IPS-18c (cell line): ENCODE data around the gene TMBIM6.
"Not testable (repeated sequence)": the region's sequence is repeated elsewhere in the genome, so short reads cannot be mapped to it uniquely, and the experiment has no call there.

Source experiments
- H3K4me3 ChIP-seq: 2 replicates; pipeline ENCODE4 v1.7.0; 2013; ENCODE audit warnings: low read depth, mild to moderate bottlenecking, low read length, moderate library complexity; ENCODE audit not compliant: insufficient read depth
- H3K9me3 ChIP-seq: one replicate; pipeline ENCODE4 v1.6.1; 2013; ENCODE audit warnings: mild to moderate bottlenecking, low read length, moderate library complexity; ENCODE audit not compliant: control insufficient read depth, insufficient read depth

Gene TMBIM6, protein sequence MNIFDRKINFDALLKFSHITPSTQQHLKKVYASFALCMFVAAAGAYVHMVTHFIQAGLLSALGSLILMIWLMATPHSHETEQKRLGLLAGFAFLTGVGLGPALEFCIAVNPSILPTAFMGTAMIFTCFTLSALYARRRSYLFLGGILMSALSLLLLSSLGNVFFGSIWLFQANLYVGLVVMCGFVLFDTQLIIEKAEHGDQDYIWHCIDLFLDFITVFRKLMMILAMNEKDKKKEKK

DNA sequence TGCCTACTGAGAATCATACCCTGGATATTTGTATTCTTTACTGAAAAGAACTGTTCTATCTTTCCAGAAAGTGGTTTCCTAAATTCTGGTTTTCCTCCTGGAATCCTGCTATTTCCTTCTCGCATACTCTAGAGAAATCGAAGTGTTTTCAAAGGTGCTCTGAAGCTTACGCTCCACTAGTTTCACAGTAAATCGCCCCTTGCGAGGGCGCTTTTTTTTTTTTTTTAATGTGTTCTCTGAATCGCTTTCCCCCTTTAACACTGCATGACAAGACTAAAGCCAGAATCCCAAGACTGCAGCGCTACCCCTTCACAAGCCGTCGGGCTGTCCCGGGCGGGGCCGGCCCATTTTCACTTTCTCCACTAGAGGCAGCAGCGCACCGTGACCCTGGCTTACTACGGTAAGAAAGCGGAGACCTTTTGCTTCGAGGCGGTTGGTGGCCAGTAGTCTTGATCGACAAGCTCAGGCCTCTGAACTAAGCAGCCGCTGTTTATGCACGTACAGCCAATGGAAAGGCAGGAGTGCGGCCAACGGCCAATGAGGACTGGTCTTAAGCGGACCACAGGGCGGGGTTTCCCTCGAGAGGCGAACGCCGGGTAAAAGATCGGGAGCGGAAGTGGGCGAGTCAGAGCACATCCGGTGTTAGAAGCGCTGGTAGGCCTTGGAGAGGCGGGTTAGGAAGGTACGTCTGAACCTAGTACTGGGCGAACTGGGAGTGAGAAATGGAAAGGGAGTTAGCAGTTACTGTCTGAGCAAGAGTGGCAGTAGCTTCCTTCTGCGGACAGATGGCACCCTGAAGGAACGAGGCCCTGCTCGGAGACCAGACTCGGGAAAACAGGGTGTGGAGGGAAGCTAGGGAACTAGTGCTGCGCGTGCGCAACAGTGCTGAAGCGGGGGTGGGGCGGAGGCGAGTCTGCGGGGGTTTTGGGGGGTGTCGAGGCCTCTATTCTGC, at the start of gene TMBIM6:
TSS of gene TMBIM6 (plus strand) at position 628 of the 952 bp plus-strand sequence. CDS start 10,937 bp downstream, outside the sequence.
- Histone ChIP-seq H3K4me3 (peak within 1 kb of the TSS; percentile 85), H3K9me3 (no peaks in the 10 kb centered on the region)

DNA sequence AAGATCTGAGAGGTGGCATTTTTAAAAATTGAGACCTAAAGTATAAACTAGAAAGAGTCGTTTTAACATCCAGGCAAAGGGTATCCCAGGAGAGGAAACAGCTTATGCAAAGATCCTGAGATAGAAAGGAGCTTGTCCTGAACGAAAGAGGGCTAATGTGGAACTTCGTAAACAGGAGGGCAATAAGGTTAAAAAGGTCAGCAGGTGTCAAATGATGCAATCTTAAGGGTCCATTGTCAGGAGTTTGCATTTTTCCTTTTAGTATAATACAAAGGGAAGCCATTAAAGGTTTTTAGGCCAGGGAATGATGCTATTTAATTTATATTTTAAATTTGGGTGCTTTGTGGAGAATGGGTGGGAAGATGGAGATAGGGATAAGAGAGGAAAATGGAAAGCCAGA, 48.5 kb upstream of the TMBIM6 start:
- Histone ChIP-seq H3K9me3 (no peaks in the 10 kb centered on the region), H3K4me3 (no peak overlapping the region)

DNA sequence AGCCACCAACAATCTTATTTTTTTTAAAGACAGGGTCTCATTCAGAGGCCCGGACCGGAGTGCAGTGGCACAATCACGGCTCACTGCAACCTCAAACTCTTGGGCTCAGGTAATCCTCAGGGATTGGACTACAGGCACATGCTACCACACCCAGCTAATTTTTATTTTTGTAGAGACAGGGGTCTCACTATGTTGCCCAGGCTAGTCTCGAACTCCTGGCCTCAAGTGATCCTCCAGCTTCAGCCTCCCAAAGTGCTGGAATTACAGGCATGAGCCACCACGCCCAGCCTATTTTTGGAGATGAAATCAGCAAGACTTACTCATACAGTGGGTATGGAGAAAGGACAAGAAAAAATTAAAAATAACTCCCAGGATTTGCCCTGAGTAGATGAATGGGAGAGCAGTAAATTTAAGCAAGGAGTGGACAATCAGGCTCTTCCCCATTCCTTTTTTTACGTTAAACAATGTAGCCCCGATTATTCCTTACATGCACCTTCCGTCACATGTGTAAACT, 47.4 kb upstream of the TMBIM6 start:
- no peak overlapping the region for H3K4me3 ChIP-seq
- H3K9me3 ChIP-seq, result no peaks in the 10 kb centered on the region

DNA sequence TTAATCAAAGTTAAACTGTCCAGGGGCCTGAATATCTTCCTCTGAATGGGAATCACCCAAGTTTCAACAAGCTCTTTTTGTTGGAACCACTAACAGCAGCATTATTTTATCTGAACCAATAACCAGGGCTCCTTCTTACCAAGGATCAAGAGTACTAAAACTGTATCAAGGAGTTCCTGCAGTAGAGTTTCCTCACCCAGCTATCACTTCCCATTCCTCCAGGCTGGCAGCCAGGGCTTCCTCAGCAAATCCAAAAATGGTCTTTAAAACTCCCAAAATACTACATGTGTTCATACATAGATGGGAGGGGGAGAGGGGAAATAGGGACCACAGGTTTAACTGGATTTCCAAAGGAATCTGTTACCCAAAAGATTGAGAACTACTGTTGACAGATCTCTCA, 44.6 kb upstream of the TMBIM6 start:
- Histone ChIP-seq H3K4me3 (no peak overlapping the region; the same call in 1 of the 2 replicates), H3K9me3 (no peaks in the 10 kb centered on the region)

DNA sequence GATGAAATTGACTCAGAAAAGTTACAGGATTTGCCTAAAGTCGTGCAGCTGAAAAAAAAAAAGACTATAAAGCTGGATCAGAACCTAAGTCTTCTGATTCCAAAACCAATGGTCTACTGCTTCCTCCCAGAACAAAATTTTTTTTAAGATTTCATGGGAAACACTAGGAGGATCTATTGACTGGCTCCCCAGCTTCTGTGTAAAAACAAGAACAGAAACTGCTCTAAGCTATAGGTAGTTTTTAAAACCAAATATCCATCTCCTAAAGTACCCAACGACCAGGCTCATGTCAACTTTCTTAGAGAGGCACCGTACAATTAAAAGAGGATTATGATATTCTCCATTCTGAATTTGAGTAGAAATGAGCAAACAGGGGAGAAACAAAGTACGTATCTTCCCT, 43.5 kb upstream of the TMBIM6 start:
- no peaks in the 10 kb centered on the region for H3K9me3 ChIP-seq
- H3K4me3 ChIP-seq, result no peak overlapping the region

DNA sequence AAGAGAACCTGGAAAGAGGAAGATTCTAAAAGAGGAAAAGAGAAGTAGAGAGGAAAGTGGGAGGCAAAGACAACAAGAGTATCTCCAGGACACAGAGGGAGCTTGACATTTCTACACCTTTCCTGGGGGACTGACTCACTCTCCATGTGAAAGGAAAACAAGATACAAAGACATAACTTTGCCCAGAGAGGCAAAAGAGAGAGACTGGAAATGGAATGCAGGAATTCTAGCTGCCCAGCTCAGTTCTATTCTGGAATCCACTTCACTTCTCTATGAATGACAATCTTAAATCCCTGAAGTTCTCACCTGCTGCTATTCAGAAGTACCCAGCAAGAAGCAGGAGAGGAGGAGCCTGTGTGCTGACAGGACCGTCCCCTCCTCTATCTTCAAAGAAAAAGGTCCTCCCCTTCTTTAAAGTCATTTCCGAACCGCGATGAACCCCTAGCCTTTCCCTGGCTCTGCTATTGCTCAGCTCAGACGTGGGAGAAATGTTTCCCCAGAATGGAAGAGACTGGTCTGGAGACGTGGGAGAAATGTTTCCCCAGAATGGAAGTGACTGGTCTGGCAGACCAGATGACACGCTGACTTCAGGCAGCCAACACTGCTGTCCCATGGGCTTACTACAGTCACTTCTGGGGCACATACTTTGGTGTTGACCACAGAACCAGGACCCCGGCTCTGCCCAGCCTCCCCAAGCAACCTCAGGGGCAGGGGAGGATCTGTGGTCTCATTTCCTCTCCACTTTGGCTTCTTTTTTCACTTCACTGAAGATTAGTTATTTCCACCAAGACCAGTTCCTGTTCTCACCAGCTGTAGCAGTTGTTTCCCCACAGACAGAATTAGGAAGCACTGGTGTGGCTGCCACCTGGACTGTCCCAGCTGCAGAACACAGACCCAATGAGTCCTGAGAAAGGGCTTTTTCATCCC, 42.5 kb upstream of the TMBIM6 start:
- Histone ChIP-seq H3K9me3 (no peaks in the 10 kb centered on the region), H3K4me3 (peak overlapping the region; percentile 26; the same call in 1 of the 2 replicates)

DNA sequence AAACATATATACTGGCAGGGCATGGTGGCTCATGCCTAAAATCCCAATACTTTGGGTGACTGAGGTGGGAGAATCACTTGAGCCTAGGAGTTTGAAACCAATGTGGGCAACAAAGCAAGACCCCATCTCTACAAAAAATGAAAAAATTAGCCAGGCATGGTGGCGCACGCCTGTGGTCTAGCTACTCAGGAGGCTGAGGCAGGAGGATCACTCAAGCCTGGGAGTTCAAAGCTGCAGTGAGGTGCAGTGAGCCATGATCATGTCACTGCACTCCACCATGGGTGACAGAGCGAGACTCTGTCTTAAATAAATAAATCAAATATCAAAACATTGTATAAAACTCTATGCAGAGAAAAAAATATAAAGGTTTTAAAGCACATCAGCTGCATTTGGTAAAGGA, 39.3 kb upstream of the TMBIM6 start:
- no peak overlapping the region for H3K4me3 ChIP-seq
- H3K9me3 ChIP-seq, result no peaks in the 10 kb centered on the region

DNA sequence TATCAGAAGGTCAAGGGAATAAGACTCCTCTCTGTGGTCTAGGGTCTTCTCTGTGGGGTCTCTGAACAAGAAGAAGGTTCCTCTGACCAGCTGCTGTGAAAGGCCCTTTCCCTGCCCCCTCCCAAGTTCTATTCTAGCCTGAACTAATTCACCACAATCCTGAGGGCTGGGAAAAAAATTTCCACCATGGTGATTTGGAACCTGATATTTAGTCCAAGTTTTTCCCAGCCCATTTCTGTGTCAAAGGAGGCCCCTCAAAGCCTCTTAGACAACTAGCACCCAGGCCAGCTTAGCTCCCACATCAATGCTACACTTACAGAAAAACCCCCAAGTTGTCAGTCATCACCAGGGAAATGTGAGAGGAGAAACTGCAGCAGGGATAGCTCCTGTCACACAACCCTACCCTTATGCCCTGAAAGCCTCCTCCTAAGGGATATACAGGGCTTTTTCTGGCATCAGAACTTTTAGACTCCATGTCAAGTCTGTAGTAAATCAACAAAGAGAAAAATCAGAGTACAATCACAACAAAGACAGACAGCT, 38.6 kb upstream of the TMBIM6 start:
- no peak overlapping the region for H3K4me3 ChIP-seq
- no peaks in the 10 kb centered on the region for H3K9me3 ChIP-seq

DNA sequence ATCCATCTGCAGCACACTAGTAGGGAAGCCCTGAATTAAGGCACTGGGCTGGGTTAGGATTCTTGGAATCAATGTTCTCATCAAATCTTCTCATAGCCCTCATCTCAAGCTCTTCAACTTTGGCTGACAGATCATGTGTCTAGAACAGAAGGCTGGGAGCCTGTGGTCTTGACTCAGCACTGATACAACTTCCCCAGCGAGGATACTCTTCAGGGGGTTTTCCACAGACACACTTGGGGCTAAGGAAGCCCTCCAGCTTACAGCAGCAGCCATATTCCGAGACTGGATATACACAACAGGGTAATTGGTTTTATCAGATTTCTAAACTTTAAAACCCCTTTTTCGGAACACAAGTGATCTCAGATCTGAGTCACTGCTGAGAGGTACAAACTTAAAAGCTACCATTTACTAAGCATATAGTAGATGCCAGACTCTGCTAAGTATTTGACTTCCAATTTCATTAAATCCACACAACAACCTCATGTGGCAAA, 37.7 kb upstream of the TMBIM6 start:
- Histone ChIP-seq H3K9me3 (no peaks in the 10 kb centered on the region), H3K4me3 (no peak overlapping the region)

DNA sequence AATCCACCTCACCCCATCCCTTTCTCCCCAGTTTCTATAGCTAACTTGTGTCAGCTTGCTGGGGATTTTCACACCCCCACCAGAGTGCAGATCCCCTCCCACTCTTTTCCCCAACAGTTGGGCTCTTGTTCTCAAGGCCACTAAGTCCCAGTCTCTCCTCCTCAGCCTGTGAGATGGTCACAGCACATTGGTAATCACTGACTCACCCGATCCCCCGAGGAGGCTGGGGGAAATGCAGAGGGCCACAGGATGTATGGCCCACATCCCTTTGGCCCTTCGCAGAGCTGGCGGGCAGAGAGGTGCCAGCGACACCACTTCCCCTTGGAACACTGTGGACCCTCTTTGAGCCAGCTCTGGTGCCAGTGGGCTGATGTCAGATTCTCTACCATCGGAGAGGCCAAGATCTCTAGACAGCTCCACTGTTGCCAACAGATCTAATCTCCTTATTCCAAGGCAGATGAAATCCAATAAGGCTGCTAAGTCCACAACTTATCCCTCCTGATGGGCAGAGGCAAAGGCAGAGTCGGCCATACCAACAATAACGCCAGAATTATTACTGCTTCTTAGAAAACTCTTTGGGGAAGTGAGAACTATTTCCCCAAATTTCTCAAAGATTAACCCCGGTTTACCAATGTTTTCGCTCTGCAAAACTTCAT, 35.8 kb upstream of the TMBIM6 start:
- Histone ChIP-seq H3K9me3 (no peaks in the 10 kb centered on the region), H3K4me3 (peak overlapping the region; percentile 75)

DNA sequence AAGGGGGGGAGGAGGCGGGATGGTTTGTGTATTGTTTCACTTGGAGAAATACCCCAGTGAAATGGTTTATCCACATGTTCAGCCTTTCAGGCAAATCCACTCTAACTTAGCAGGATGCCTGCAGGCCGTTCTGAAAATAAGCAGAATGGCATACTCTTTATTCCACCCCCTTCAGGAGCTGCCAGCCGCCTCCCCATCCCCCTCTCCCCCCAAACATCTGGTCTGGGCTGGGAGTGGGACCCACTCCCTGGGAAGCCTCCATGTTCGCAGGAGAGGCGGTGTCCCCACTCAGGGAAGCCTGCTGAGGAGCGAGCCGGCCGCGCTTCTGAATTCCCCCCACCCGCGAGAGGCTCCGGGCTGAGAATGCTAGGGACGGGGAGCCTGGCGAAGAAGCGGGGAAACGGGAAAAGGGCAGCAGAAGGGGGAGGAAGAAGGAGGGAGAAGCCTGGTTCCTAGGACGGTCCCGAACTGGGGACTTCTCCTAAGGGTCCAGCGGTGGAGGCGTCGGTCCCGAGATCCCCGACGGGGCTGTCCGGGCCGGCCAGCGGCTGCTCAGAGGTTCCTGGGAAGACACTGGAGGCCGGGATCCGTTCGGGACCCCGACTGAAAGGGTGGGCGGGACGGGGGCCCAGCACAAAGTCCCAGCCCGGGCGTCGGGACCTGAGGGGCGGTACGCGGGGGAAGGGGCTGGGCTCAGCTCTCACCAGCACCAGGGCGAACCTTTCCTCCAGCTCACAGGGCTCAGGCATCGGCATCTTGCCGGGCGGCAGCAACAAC, 34.8 kb upstream of the TMBIM6 start:
- no peaks in the 10 kb centered on the region for H3K9me3 ChIP-seq

DNA sequence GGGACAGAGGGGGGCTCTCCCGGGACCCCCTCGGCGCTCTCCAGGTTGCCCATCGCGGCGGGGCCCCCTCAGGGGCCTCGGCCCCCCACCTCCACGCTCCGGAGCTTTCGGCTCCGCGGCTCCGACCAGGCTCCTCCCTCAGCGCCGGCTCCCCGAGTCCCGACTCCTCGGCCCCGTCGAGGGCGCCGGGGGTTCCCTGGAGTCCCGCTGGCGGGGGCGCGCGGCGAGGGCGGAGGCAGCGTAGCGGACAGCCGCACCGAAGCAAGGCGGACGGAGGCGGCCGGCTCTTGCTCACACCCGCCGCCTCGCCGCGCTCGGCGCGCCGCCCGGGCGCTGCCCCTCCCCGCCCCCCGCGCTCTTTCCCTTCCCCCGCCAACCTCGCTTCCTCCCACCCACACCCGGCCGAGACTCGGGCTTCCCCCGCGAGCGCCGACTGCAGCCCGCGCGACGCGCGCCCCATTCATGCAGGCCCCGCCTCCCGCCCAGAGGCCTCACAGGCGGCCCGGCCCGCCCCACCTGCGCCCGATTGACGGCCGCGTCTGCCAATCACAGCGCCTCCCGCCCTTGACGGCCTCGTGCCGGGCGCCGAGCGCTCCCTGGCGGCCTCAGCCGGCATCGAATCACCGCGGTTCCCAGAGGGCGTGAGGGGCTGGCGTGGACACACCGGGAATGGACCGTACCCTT, 34.1 kb upstream of the TMBIM6 start, which contains the start of gene FMNL3:
TSS of gene FMNL3 (minus strand) at position 278 of the 684 bp plus-strand sequence. CDS start at position 53, 225 bp downstream.
- Histone ChIP-seq H3K4me3 (peak within 1 kb of the TSS; percentile 75), H3K9me3 (no peaks in the 10 kb centered on the region)

More for the DNA sequence above, 34.8 kb upstream of the TMBIM6 start:
- H3K4me3 ChIP-seq, result peak overlapping the region; percentile 75

DNA sequence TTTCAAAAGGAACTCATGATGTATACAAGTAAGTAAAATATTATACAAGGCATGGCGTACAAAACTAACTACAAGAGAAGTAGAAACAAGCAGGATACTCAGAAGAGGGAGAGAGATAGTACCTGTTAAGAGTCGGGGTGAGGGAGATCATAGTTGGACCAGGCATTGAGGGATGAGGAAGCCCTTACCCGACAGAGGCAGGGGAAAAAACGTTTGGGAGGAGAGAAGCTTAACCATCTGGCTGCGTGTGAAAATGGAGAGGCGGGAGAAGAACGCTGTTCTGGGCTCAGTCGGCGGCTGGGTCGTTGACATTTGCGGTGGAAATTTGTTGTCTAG, 33.6 kb upstream of the TMBIM6 start:
- no peak overlapping the region for H3K4me3 ChIP-seq
- H3K9me3 ChIP-seq, result no peaks in the 10 kb centered on the region

DNA sequence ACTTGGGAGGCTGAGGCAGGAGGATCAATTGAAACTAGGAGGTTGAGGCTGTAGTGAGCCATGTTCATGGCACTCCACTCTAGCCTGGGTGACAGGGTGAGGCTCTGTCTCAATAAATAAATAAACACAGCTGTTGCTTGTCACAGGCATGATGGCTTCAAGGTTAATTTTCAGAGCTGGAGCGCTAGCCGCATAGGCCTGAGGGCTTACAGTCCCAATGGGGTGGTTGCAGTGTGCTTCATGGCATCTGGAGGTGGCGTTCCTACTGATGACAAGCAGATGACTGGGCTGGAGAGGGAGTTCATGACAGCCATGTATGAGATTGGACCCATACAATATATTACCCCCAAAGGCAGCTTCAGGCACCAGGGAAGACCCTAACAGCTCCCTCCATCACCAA, 32.5 kb upstream of the TMBIM6 start:
- H3K4me3 ChIP-seq, result no peak overlapping the region
- no peaks in the 10 kb centered on the region for H3K9me3 ChIP-seq

DNA sequence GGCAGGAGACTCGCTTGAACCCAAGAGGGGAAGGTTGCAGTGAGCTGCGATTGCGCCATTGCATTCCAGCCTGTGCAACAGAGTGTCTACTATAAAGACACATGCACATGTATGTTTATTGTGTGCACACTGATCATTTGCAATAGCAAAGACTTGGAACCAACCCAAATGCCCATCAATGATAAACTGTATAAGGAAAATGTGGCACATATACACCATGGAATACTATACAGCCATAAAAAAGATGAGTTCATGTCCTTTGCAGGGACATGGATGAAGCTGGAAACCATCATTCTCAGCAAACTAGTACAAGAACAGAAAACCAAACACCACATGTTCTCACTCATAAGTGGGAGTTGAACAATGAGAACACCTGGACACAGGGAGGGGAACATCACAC, 27.4 kb upstream of the TMBIM6 start:
- H3K4me3 ChIP-seq, H3K9me3 ChIP-seq: not testable (repeated sequence)
